Endothelial cell of umbilical vein (primary cell): ENCODE measurements around the gene MRC2. TPM values are rescaled to one million over a fixed set of nuclear protein-coding genes. Genes with fewer than 3 reads are reported as not detected.

ENCODE experiments used
- BruUV-seq: library from RNA; stranded (reverse); fragments of 400-500 nt; replicated peaks from 2 replicates; lab custom pipeline; 2021; lab: Mats Ljungman, UMichigan
- CTCF ChIA-PET: fragments of 300-600, 350-600 bp; sonication (Branson Sonifier 250); formaldehyde crosslinking; loops from one replicate; lab custom pipeline; 2021; ENCODE audit warnings: antibody characterized with exemption, inconsistent platforms; lab: Charles Lee
- POLR2A ChIA-PET: fragments of 300-600, 350-600 bp; sonication (Branson Sonifier 250); formaldehyde crosslinking; loops from one replicate; lab custom pipeline; 2021; ENCODE audit warnings: antibody characterized with exemption, inconsistent platforms; lab: Charles Lee
- DNase-seq: peaks from one replicate; pipeline ENCODE4 v3.0.0-alpha.2; 2011; ENCODE audit warnings: low read depth, low spot score
- FAIRE-seq: peaks from 2 replicates; lab custom pipeline; 2011; peaks lifted over from hg19 to GRCh38; lab: Jason Lieb, UNC
- H2AFZ ChIP-seq: 2 replicates; pipeline ENCODE4 v1.6.0; 2012; ENCODE audit warnings: low read depth, low read length, control low read depth, inconsistent platforms
- H3K27ac ChIP-seq: 2 replicates; pipeline ENCODE4 v1.5.1; 2011; ENCODE audit warnings: low read depth, mild to moderate bottlenecking, control low read depth, low read length, moderate library complexity; ENCODE audit not compliant: insufficient read depth
- H3K27me3 ChIP-seq, 2 experiments: 2 replicates each; pipeline versions ENCODE4 v1.6.0 to v1.6.1; 2011; ENCODE audit warnings: low read length in 2 of 2, mixed read lengths in 1 of 2; ENCODE audit not compliant: control insufficient read depth in 2 of 2, insufficient read depth in 2 of 2
- H3K36me3 ChIP-seq, 2 experiments: 2 replicates in 1 of 2; 3 replicates in 1 of 2; pipeline ENCODE4 v1.5.1; 2011; ENCODE audit warnings: low read length in 2 of 2, mild to moderate bottlenecking in 1 of 2, moderate library complexity in 1 of 2; ENCODE audit not compliant: control insufficient read depth in 2 of 2, insufficient read depth in 2 of 2; ENCODE audit errors: extremely low read depth in 1 of 2
- H3K4me1 ChIP-seq: 3 replicates; pipeline ENCODE4 v1.5.1; 2011; ENCODE audit warnings: mild to moderate bottlenecking, low read length; ENCODE audit not compliant: control insufficient read depth, insufficient read depth; ENCODE audit errors: extremely low read depth
- H3K4me2 ChIP-seq: 2 replicates; pipeline ENCODE4 v1.6.1; 2011; ENCODE audit warnings: low read length, control low read depth, mixed read lengths; ENCODE audit not compliant: insufficient read depth
- H3K4me3 ChIP-seq, 3 experiments: fragments of 200-600 bp in 1 of 3; sonication (generic), shearing (Covaris generic) in 1 of 3; replicated peaks in 1 of 3; 2 replicates each; pipeline ENCODE4 v1.5.1; 2011 to 2016; ENCODE audit warnings: control low read depth in 3 of 3, low read length in 3 of 3, mild to moderate bottlenecking in 2 of 3, inconsistent platforms in 1 of 3, low read depth in 1 of 3, moderate library complexity in 1 of 3; ENCODE audit not compliant: insufficient read depth in 1 of 3
- H3K79me2 ChIP-seq: 2 replicates; pipeline ENCODE4 v1.6.0; 2012; ENCODE audit warnings: low read length, inconsistent platforms; ENCODE audit not compliant: control insufficient read depth, insufficient read depth
- H3K9ac ChIP-seq: replicated peaks from 2 replicates; pipeline ENCODE3; 2011; ENCODE audit warnings: low read length, control low read depth; ENCODE audit not compliant: insufficient read depth; ENCODE audit errors: extremely low read depth
- H3K9me1 ChIP-seq: replicated peaks from 3 replicates; pipeline ENCODE4 v1.6.0; 2011; ENCODE audit warnings: mild to moderate bottlenecking, low read length; ENCODE audit not compliant: control insufficient read depth, insufficient read depth; ENCODE audit errors: extremely low read depth
- H3K9me3 ChIP-seq: replicated peaks from 2 replicates; pipeline ENCODE4 v1.5.1; 2012; ENCODE audit warnings: low read length, inconsistent platforms; ENCODE audit not compliant: control insufficient read depth, insufficient read depth
- H4K20me1 ChIP-seq: replicated peaks from 2 replicates; pipeline ENCODE3; 2011; ENCODE audit warnings: mild to moderate bottlenecking, low read length; ENCODE audit not compliant: control insufficient read depth, insufficient read depth; ENCODE audit errors: extremely low read depth
- EZH2 ChIP-seq: IDR thresholded peaks from 2 replicates; pipeline ENCODE4 v1.6.1; 2012; ENCODE audit warnings: borderline replicate concordance, low read depth, mild to moderate bottlenecking, moderate library complexity, low read length, inconsistent platforms; ENCODE audit not compliant: severe bottlenecking
- FOS ChIP-seq: IDR thresholded peaks from 2 replicates; pipeline ENCODE4 v1.6.1; 2011; ENCODE audit warnings: mild to moderate bottlenecking, low read length, moderate library complexity, borderline replicate concordance; ENCODE audit not compliant: insufficient read depth
- GATA2 ChIP-seq: IDR thresholded peaks from 2 replicates; pipeline ENCODE4 v1.7.0; 2011; ENCODE audit warnings: low read depth, mild to moderate bottlenecking, moderate library complexity, mixed read lengths, low read length; ENCODE audit not compliant: insufficient read length, insufficient read depth
- JUN ChIP-seq: IDR thresholded peaks from 2 replicates; pipeline ENCODE4 v1.6.1; 2011; ENCODE audit warnings: borderline replicate concordance, low read depth; ENCODE audit not compliant: insufficient read length, insufficient read depth
- MYC ChIP-seq: IDR thresholded peaks from one replicate; pipeline ENCODE4 v1.6.1; 2011; ENCODE audit warnings: mild to moderate bottlenecking, low read depth, low read length
- POLR2A ChIP-seq: IDR thresholded peaks from 2 replicates; pipeline ENCODE4 v1.6.1; 2012; ENCODE audit warnings: low read depth, mild to moderate bottlenecking, control low read depth, low read length
- POLR2AphosphoS5 ChIP-seq: IDR thresholded peaks from 2 replicates; pipeline ENCODE4 v1.6.1; 2012; ENCODE audit warnings: low read depth, mild to moderate bottlenecking, control low read depth, low read length, moderate library complexity; ENCODE audit not compliant: insufficient read depth
- dilution Hi-C: fragments of 300-500 bp; cut with MboI; formaldehyde crosslinking; loops from one replicate; pipeline ENCODE4 v1.15.0; 2019; ENCODE audit warnings: low sequenced_read_pairs; ENCODE audit not compliant: extremely low pct_ligation_motif_present
- intact Hi-C: fragments of 100-400 bp; cut with micrococcal nuclease; formaldehyde crosslinking; loops from one replicate; pipeline ENCODE4 v1.10.0; 2022
- polyA plus RNA-seq, 4 experiments: library from polyadenylated mRNA; depleted of rRNA in 3 of 4; stranded (reverse) in 3 of 4; unstranded in 1 of 4; fragments of >200 nt; gene quantifications; 2 replicates each; pipeline versions ENCODE4 v1.2.1 to v1.2.3, GENCODE V29; 2011 to 2012; ENCODE audit warnings: missing spikeins in 1 of 4
- total RNA-seq: library from RNA; stranded (reverse); gene quantifications from 2 replicates; pipeline ENCODE4 v1.2.3, GENCODE V29; 2021
- TF ChIP-seq, protein P1 (sequence below): IDR thresholded peaks from 2 replicates; pipeline ENCODE4 v1.6.1; 2011; ENCODE audit not compliant: insufficient read depth, insufficient read length
- TF ChIP-seq, protein P2 (sequence below), 2 donors: IDR thresholded peaks; 1 replicate in 1 of 2; 2 replicates in 1 of 2; pipeline ENCODE4 v1.5.1; 2011; ENCODE audit warnings: low read length in 2 of 2, mild to moderate bottlenecking in 2 of 2, moderate library complexity in 2 of 2, control low read depth in 1 of 2, inconsistent platforms in 1 of 2, low read depth in 1 of 2; ENCODE audit not compliant: insufficient read depth in 1 of 2; ENCODE audit errors: extremely low read depth in 1 of 2

MRC2 gene
- total and polyA plus RNA-seq, 2 donors (not counting 3 experiments of a cell fraction or from before 2014, with no cell fraction given) = 30.6 to 52.7 TPM

DNA sequence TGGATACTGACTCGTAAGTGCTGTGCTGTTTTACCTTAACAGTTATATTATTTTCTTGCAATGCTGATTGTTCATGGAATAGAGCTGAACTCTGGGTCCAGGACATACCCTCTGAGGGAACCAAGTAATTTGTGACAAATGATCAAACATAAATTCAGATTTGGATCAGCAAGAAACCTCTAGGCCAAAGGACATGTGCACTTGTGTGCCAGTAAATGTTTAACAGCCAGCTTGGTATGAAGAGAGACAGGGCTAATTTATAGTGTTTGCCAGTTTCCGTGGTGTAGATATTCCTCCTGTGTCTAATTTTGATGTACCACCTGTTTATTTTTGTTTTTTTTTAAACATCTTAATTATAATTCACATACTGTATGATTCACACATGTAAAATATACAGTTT is 30.8 kb upstream of the MRC2 start:
- H3K4me2 ChIP-seq = no peak overlapping the region
- no peaks in the 10 kb centered on the region for H3K9me3 ChIP-seq
- H3K79me2 ChIP-seq = no peaks in the 10 kb centered on the region
- H3K4me1 ChIP-seq = no peaks in the 10 kb centered on the region
- BruUV-seq = no TSS peak
- H3K9ac ChIP-seq = no peak overlapping the region
- no peak for FAIRE-seq
- intact Hi-C loops = no loop called here
- H3K4me3 ChIP-seq = no peak overlapping the region
- no peak overlapping the region for H3K27ac ChIP-seq
- CTCF ChIA-PET = interaction anchor here (2.8 kb wide), 1 partner anchor 44 kb away, joined by 10 read pairs; no protein-coding TSS in a partner anchor
- H3K9me1 ChIP-seq = no peaks in the 10 kb centered on the region
- peaks cover 10 to 11% of the 10 kb centered on the region in 2 experiments for H3K36me3 ChIP-seq
- no peak for DNase-seq
- no peaks in the 10 kb centered on the region for H4K20me1 ChIP-seq
- POLR2A ChIA-PET = interaction anchor here (0.6 kb wide), 1 partner anchor 42 kb away, joined by 3 read pairs; no protein-coding TSS in a partner anchor
- dilution Hi-C loops = no loop called here
- no peaks in the 10 kb centered on the region for H3K27me3 ChIP-seq
- H2AFZ ChIP-seq = no peak overlapping the region
- TF ChIP-seq, protein P1, sequence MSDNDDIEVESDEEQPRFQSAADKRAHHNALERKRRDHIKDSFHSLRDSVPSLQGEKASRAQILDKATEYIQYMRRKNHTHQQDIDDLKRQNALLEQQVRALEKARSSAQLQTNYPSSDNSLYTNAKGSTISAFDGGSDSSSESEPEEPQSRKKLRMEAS = no peak
- TF ChIP-seq FOS (no peak), MYC (no peak)

GRCh38 chr17:62597150-62597549 is 30.3 kb upstream of the MRC2 start:
- BruUV-seq = no TSS peak
- Histone ChIP-seq H3K4me2 (no peak overlapping the region), H3K4me1 (no peaks in the 10 kb centered on the region), H3K9me1 (no peaks in the 10 kb centered on the region), H3K4me3 (no peak overlapping the region), H4K20me1 (no peaks in the 10 kb centered on the region), H3K27me3 (no peaks in the 10 kb centered on the region), H3K27ac (no peak overlapping the region), H3K36me3 (peaks cover 10 to 11% of the 10 kb centered on the region in 2 experiments), H3K9ac (no peak overlapping the region), H3K9me3 (no peaks in the 10 kb centered on the region), H3K79me2 (no peaks in the 10 kb centered on the region), H2AFZ (no peak overlapping the region)
- DNase-seq (no peak), FAIRE-seq (no peak)
- no peak for TF ChIP-seq FOS
- TF ChIP-seq MYC = no peak
- TF ChIP-seq POLR2AphosphoS5 = no peak
- TF ChIP-seq JUN = no peak
- TF ChIP-seq EZH2 = no peak
- TF ChIP-seq, protein P1 = no peak
- TF ChIP-seq, protein P2, sequence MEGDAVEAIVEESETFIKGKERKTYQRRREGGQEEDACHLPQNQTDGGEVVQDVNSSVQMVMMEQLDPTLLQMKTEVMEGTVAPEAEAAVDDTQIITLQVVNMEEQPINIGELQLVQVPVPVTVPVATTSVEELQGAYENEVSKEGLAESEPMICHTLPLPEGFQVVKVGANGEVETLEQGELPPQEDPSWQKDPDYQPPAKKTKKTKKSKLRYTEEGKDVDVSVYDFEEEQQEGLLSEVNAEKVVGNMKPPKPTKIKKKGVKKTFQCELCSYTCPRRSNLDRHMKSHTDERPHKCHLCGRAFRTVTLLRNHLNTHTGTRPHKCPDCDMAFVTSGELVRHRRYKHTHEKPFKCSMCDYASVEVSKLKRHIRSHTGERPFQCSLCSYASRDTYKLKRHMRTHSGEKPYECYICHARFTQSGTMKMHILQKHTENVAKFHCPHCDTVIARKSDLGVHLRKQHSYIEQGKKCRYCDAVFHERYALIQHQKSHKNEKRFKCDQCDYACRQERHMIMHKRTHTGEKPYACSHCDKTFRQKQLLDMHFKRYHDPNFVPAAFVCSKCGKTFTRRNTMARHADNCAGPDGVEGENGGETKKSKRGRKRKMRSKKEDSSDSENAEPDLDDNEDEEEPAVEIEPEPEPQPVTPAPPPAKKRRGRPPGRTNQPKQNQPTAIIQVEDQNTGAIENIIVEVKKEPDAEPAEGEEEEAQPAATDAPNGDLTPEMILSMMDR (IDR thresholded peaks at IDR 0.05; ENCODE audit: extremely low read depth in 1 of 2, insufficient read depth in 1 of 2, low read depth in 1 of 2, low read length in 2 of 2) = no peak
- TF ChIP-seq GATA2 = no peak
- TF ChIP-seq POLR2A = no peak
- dilution Hi-C loops (no loop called here), intact Hi-C loops (no loop called here)
- ChIA-PET POLR2A (interaction anchor here (0.6 kb wide), 1 partner anchor 42 kb away, joined by 3 read pairs; no protein-coding TSS in a partner anchor), CTCF (interaction anchor here (2.8 kb wide), 1 partner anchor 44 kb away, joined by 10 read pairs; no protein-coding TSS in a partner anchor)
